Activated naive CD4-positive, alpha-beta T cell treated with anti-CD3 and anti-CD28 coated beads, Interleukin-2, amount 10 ng/mL, durations not matched to agents 7 days and 5 days (primary cell): Measurements from ENCODE around the gene NPHP4.

Experiments
- CTCF ChIA-PET: fragments of 350-600 bp; sonication (Branson Sonifier 250); formaldehyde crosslinking; loops from one replicate; lab custom pipeline; 2021; ENCODE audit warnings: antibody characterized with exemption; lab: Charles Lee
- DNase-seq: peaks from one replicate; pipeline ENCODE4 v3.0.0-alpha.2; 2020
- H3K27ac Mint-ChIP-seq: one replicate; pipeline ENCODE4 v1.8.0; 2021; ENCODE audit warnings: mild to moderate bottlenecking, moderate library complexity, mixed read lengths
- H3K27me3 Mint-ChIP-seq: one replicate; pipeline ENCODE4 v1.8.0; 2021; ENCODE audit warnings: mild to moderate bottlenecking, mixed read lengths
- H3K36me3 Mint-ChIP-seq: one replicate; pipeline ENCODE4 v1.8.0; 2021; ENCODE audit warnings: mixed read lengths
- H3K4me1 Mint-ChIP-seq: one replicate; pipeline ENCODE4 v1.8.0; 2021; ENCODE audit warnings: mixed read lengths
- H3K4me3 Mint-ChIP-seq: one replicate; pipeline ENCODE4 v1.8.0; 2021; ENCODE audit warnings: mild to moderate bottlenecking, moderate library complexity, mixed read lengths
- H3K9me3 Mint-ChIP-seq: one replicate; pipeline ENCODE4 v1.8.0; 2021; ENCODE audit warnings: mixed read lengths

The NPHP4 gene

GRCh38 chr1:5944843-5945167, 47.4 kb downstream of the NPHP4 start:
- CTCF ChIA-PET = no interaction called here
- Mint-ChIP-seq H3K27me3 (no peaks in the 10 kb centered on the region), H3K4me3 (no peak overlapping the region), H3K4me1 (no peaks in the 10 kb centered on the region), H3K27ac (no peak overlapping the region), H3K36me3 (no peaks in the 10 kb centered on the region), H3K9me3 (no peaks in the 10 kb centered on the region)
- no peak for DNase-seq

GRCh38 chr1:5944154-5944842, 47.9 kb downstream of the NPHP4 start:
- Mint-ChIP-seq H3K9me3 (no peaks in the 10 kb centered on the region), H3K4me3 (no peak overlapping the region)
- CTCF ChIA-PET = no interaction called here

GRCh38 chr1:5943343-5944124, 48.7 kb downstream of the NPHP4 start:
- Mint-ChIP-seq H3K36me3 (no peaks in the 10 kb centered on the region), H3K27me3 (no peaks in the 10 kb centered on the region), H3K9me3 (no peaks in the 10 kb centered on the region), H3K4me3 (no peak overlapping the region), H3K27ac (no peak overlapping the region), H3K4me1 (no peaks in the 10 kb centered on the region)
- DNase-seq = no peak
- CTCF ChIA-PET = no interaction called here

More at GRCh38 chr1:5944154-5944842, 47.9 kb downstream of the NPHP4 start:
- Mint-ChIP-seq H3K27ac (no peak overlapping the region), H3K27me3 (no peaks in the 10 kb centered on the region), H3K4me1 (no peaks in the 10 kb centered on the region), H3K36me3 (no peaks in the 10 kb centered on the region)
- no peak for DNase-seq

GRCh38 chr1:5941671-5942070, 50.6 kb downstream of the NPHP4 start:
- no peak overlapping the region for H3K4me3 Mint-ChIP-seq
- H3K4me1 Mint-ChIP-seq = no peaks in the 10 kb centered on the region
- CTCF ChIA-PET = no interaction called here
- DNase-seq = no peak
- no peak overlapping the region for H3K27ac Mint-ChIP-seq
- H3K9me3 Mint-ChIP-seq = no peaks in the 10 kb centered on the region
- no peaks in the 10 kb centered on the region for H3K36me3 Mint-ChIP-seq
- H3K27me3 Mint-ChIP-seq = no peaks in the 10 kb centered on the region

GRCh38 chr1:5940723-5941407, 51.4 kb downstream of the NPHP4 start:
- CTCF ChIA-PET = no interaction called here
- no peaks in the 10 kb centered on the region for H3K27me3 Mint-ChIP-seq
- H3K4me1 Mint-ChIP-seq = no peaks in the 10 kb centered on the region
- H3K9me3 Mint-ChIP-seq = no peaks in the 10 kb centered on the region
- no peak overlapping the region for H3K4me3 Mint-ChIP-seq
- H3K27ac Mint-ChIP-seq = no peak overlapping the region
- DNase-seq = no peak
- H3K36me3 Mint-ChIP-seq = no peaks in the 10 kb centered on the region

GRCh38 chr1:5939271-5940170, 52.7 kb downstream of the NPHP4 start:
- peaks cover 2% of the 10 kb centered on the region for H3K36me3 Mint-ChIP-seq
- CTCF ChIA-PET = no interaction called here
- no peaks in the 10 kb centered on the region for H3K9me3 Mint-ChIP-seq
- no peaks in the 10 kb centered on the region for H3K4me1 Mint-ChIP-seq
- no peak overlapping the region for H3K4me3 Mint-ChIP-seq
- no peak overlapping the region for H3K27ac Mint-ChIP-seq
- H3K27me3 Mint-ChIP-seq = no peaks in the 10 kb centered on the region
- DNase-seq = no peak

GRCh38 chr1:5938101-5938646, 54.1 kb downstream of the NPHP4 start:
- Mint-ChIP-seq H3K4me1 (no peaks in the 10 kb centered on the region), H3K27ac (no peak overlapping the region), H3K27me3 (no peaks in the 10 kb centered on the region), H3K4me3 (no peak overlapping the region), H3K9me3 (no peaks in the 10 kb centered on the region), H3K36me3 (peaks cover 4% of the 10 kb centered on the region)
- DNase-seq = no peak
- CTCF ChIA-PET = interaction anchor here (1.4 kb wide), 1 partner anchor 23 kb away, joined by 4 read pairs; no protein-coding TSS in a partner anchor

- no peak for DNase-seq
- no peak overlapping the region for H3K27ac Mint-ChIP-seq
- peaks cover 4% of the 10 kb centered on the region for H3K36me3 Mint-ChIP-seq
- no peaks in the 10 kb centered on the region for H3K27me3 Mint-ChIP-seq
- CTCF ChIA-PET = interaction anchor here (0.6 to 1.4 kb wide), 2 partner anchors 22 to 43 kb away, joined by 3 to 4 read pairs; no protein-coding TSS in a partner anchor
- H3K9me3 Mint-ChIP-seq = no peaks in the 10 kb centered on the region
- no peaks in the 10 kb centered on the region for H3K4me1 Mint-ChIP-seq
- H3K4me3 Mint-ChIP-seq = no peak overlapping the region
Measured at GRCh38 chr1:5937373-5937857, 54.8 kb downstream of the NPHP4 start.

- CTCF ChIA-PET = interaction anchor here (1.4 kb wide), 1 partner anchor 22 kb away, joined by 4 read pairs; no protein-coding TSS in a partner anchor
- no peak overlapping the region for H3K4me3 Mint-ChIP-seq
- DNase-seq = no peak
- H3K9me3 Mint-ChIP-seq = no peaks in the 10 kb centered on the region
- H3K36me3 Mint-ChIP-seq = peaks cover 6% of the 10 kb centered on the region
- H3K27ac Mint-ChIP-seq = no peak overlapping the region
- no peaks in the 10 kb centered on the region for H3K4me1 Mint-ChIP-seq
- H3K27me3 Mint-ChIP-seq = no peaks in the 10 kb centered on the region
Measured at GRCh38 chr1:5936621-5937372, 55.4 kb downstream of the NPHP4 start.

- H3K9me3 Mint-ChIP-seq = no peaks in the 10 kb centered on the region
- no peaks in the 10 kb centered on the region for H3K4me1 Mint-ChIP-seq
- DNase-seq = no peak
- CTCF ChIA-PET = no interaction called here
- no peaks in the 10 kb centered on the region for H3K27me3 Mint-ChIP-seq
- no peak overlapping the region for H3K27ac Mint-ChIP-seq
- peaks cover 6% of the 10 kb centered on the region for H3K36me3 Mint-ChIP-seq
- no peak overlapping the region for H3K4me3 Mint-ChIP-seq
Measured at GRCh38 chr1:5936126-5936525, 56.1 kb downstream of the NPHP4 start.

GRCh38 chr1:5935026-5935425, 57.2 kb downstream of the NPHP4 start:
- Mint-ChIP-seq H3K9me3 (no peaks in the 10 kb centered on the region), H3K27me3 (no peaks in the 10 kb centered on the region), H3K4me1 (no peaks in the 10 kb centered on the region), H3K4me3 (no peak overlapping the region), H3K36me3 (peaks cover 6% of the 10 kb centered on the region), H3K27ac (no peak overlapping the region)
- DNase-seq = no peak
- CTCF ChIA-PET = no interaction called here

GRCh38 chr1:5934058-5934884, 58.0 kb downstream of the NPHP4 start:
- CTCF ChIA-PET = no interaction called here
- Mint-ChIP-seq H3K27ac (no peak overlapping the region), H3K4me1 (no peaks in the 10 kb centered on the region), H3K36me3 (peaks cover 6% of the 10 kb centered on the region), H3K9me3 (no peaks in the 10 kb centered on the region), H3K27me3 (no peaks in the 10 kb centered on the region), H3K4me3 (no peak overlapping the region)
- no peak for DNase-seq
